Muscle of leg (tissue), 11 donors: ENCODE measurements around the gene CDC42BPA. TPM values are rescaled to one million over a fixed set of nuclear protein-coding genes. Genes with fewer than 3 reads are reported as not detected.
A peak's percentile ranks its signal among the peaks of the same experiment; 100 is the strongest.

ENCODE experiments used
- DNase-seq: peaks from one replicate; pipeline ENCODE4 v3.0.0; 2013
- H3K27ac ChIP-seq: one replicate; pipeline ENCODE4 v1.5.1; 2013; ENCODE audit warnings: mild to moderate bottlenecking, low read length, control low read depth
- H3K27me3 ChIP-seq: one replicate; pipeline ENCODE4 v1.6.1; 2013; ENCODE audit warnings: low read length; ENCODE audit not compliant: control insufficient read depth, insufficient read depth
- H3K36me3 ChIP-seq: one replicate; pipeline ENCODE4 v1.6.1; 2013; ENCODE audit warnings: low read length; ENCODE audit not compliant: control insufficient read depth, insufficient read depth
- H3K4me1 ChIP-seq: one replicate; pipeline ENCODE4 v1.6.1; 2013; ENCODE audit warnings: low read length; ENCODE audit not compliant: control insufficient read depth, insufficient read depth
- H3K4me3 ChIP-seq: one replicate; pipeline ENCODE4 v1.5.1; 2013; ENCODE audit warnings: low read length, control low read depth
- H3K9me3 ChIP-seq: replicated peaks from 2 replicates; pipeline ENCODE4 v1.6.1; 2013; ENCODE audit warnings: low read depth, low read length; ENCODE audit not compliant: control insufficient read depth
- WGBS: methylation state at CpG from one replicate; pipeline ENCODE4 v1.1.5; 2013; ENCODE audit warnings: missing lambda C conversion rate; ENCODE audit not compliant: insufficient coverage; 5-methylcytosine and 5-hydroxymethylcytosine counted together
- polyA plus RNA-seq, 8 donors: library from polyadenylated mRNA; unstranded; fragments of 120-200 nt; gene quantifications; one replicate each; pipeline versions ENCODE4 v1.2.1 to v1.2.3, GENCODE V29; 2013; ENCODE audit warnings: inconsistent platforms in 1 of 8, low replicate concordance in 1 of 8; ENCODE audit not compliant: insufficient read length in 8 of 8, insufficient read depth in 1 of 8
- total RNA-seq: library from RNA; stranded (reverse); fragments of 120-200 nt; gene quantifications from one replicate; pipeline ENCODE4 v1.2.4, GENCODE V29; 2013

The CDC42BPA gene
- total and polyA plus RNA-seq, 9 donors = 22.0 to 38.2 (median 29.3) TPM

GRCh38 chr1:226979517-226980121, 338.7 kb downstream of the CDC42BPA start:
- WGBS = 79% methylated on average over 5 of the region's 12 CpGs
- Histone ChIP-seq H3K36me3 (peaks cover 40% of the 10 kb centered on the region), H3K4me3 (no peak overlapping the region), H3K4me1 (peaks cover 51% of the 10 kb centered on the region), H3K9me3 (no peaks in the 10 kb centered on the region), H3K27me3 (no peaks in the 10 kb centered on the region), H3K27ac (peak overlapping the region; percentile 92)
- DNase-seq = peak; percentile 75

- H3K9me3 ChIP-seq = no peaks in the 10 kb centered on the region
- peak overlapping the region; percentile 83 for H3K27ac ChIP-seq
- peaks cover 38% of the 10 kb centered on the region for H3K36me3 ChIP-seq
- H3K4me1 ChIP-seq = peaks cover 51% of the 10 kb centered on the region
- no peaks in the 10 kb centered on the region for H3K27me3 ChIP-seq
- WGBS = 72% methylated on average over 15 of the region's 15 CpGs
- DNase-seq = no peak
- H3K4me3 ChIP-seq = no peak overlapping the region
Observed at GRCh38 chr1:226979115-226979516, 339.2 kb downstream of the CDC42BPA start.

DNA sequence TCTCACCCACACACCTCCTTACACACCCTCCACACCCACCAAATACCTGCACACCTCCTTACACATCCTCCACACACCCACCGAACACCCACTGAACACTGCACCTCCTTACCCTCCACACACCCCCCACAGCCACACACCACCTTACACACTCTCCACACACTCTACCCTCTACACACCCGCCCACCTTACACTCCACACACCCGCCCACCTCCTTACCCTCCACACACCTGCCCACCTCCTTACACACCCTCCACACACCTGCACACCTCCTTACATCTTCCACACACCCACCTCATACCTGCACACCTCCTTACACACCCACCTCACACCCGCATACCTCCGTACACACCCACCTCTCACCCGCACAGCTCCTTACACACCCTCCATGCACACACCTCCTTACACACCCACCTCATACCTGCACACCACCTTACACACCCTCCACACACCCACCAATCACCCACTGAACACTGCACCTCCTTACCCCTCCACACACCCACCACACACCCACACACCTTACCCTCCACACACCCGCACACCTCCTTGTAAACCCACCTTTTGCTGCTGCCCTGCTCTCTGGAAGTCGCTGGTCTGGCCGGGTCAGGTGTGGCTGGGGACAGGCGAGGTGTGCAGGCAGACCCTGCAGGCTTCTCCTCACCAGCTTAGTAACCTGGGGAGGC, 339.7 kb downstream of the CDC42BPA start:
- H3K4me3 ChIP-seq = no peak overlapping the region
- H3K9me3 ChIP-seq = no peaks in the 10 kb centered on the region
- H3K27ac ChIP-seq = peak overlapping the region; percentile 83
- peaks cover 52% of the 10 kb centered on the region for H3K4me1 ChIP-seq
- H3K36me3 ChIP-seq = peaks cover 37% of the 10 kb centered on the region
- no peaks in the 10 kb centered on the region for H3K27me3 ChIP-seq
- DNase-seq = no peak
- 100% methylated on average over 4 of the region's 10 CpGs for WGBS

- Histone ChIP-seq H3K9me3 (no peaks in the 10 kb centered on the region), H3K27me3 (no peaks in the 10 kb centered on the region), H3K4me3 (no peak overlapping the region), H3K36me3 (peaks cover 30% of the 10 kb centered on the region), H3K27ac (no peak overlapping the region), H3K4me1 (peaks cover 59% of the 10 kb centered on the region)
- DNase-seq = no peak
- 93% methylated on average over 18 of the region's 20 CpGs for WGBS
Observed at GRCh38 chr1:226977643-226978431, 340.5 kb downstream of the CDC42BPA start.

- peaks cover 23% of the 10 kb centered on the region for H3K36me3 ChIP-seq
- peaks cover 60% of the 10 kb centered on the region for H3K4me1 ChIP-seq
- no peaks in the 10 kb centered on the region for H3K27me3 ChIP-seq
- WGBS = 94% methylated on average over 15 of the region's 21 CpGs
- no peak overlapping the region for H3K4me3 ChIP-seq
- H3K9me3 ChIP-seq = no peaks in the 10 kb centered on the region
- DNase-seq = no peak
- no peak overlapping the region for H3K27ac ChIP-seq
Observed at GRCh38 chr1:226976978-226977642, 341.2 kb downstream of the CDC42BPA start.

- Histone ChIP-seq H3K36me3 (peaks cover 19% of the 10 kb centered on the region), H3K27ac (no peak overlapping the region), H3K27me3 (no peaks in the 10 kb centered on the region), H3K9me3 (peaks cover 5% of the 10 kb centered on the region), H3K4me1 (peaks cover 59% of the 10 kb centered on the region), H3K4me3 (no peak overlapping the region)
- 95% methylated on average over 22 of the region's 34 CpGs for WGBS
- no peak for DNase-seq
Observed at GRCh38 chr1:226976276-226976977, 341.9 kb downstream of the CDC42BPA start.

DNA sequence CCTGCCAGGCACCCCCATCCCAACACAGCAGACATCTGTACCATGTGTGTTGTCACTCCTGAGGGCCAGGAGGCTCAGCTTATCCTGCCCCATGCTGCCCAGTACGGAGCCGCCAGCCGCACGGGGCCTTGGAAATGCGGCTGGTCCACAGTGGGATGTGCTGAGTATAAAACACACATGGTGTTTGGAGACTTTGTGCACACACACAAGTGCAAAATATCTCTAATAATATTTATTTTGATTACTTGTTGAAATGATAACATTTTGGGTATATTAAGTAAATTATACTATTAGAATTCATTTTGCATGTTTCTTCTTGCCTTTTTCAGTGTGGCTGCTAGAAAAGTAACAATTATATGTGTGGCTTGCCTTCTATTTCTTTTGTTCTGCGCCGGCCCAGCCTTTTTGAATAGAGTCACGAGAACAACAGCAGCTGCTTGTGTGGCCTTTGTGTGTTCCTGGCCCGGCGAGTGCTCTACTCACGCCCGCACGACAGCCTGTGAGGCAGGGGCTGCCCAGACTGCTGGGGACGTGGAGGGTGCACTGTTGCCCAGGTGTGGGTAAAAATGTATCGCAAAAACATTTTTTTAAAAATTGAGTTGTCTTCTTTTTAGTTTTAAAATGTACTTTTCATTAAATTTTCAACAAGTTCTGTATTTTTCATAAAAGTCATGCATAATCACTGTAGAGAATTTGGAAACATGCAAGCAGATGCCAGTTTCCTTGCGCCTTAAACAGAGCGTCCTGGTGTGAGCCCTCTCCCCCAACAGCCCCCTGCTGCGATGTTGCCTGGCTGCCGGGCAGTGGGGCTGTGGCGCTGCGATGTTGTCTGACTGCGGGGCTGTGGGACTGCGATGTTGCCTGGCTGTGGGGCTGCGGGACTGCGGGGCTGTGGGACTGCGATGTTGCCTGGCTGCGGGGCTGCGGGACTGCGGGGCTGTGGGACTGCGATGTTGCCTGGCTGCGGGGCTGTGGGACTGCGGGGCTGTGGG, 342.7 kb downstream of the CDC42BPA start:
- Histone ChIP-seq H3K9me3 (peaks cover 8% of the 10 kb centered on the region), H3K27me3 (no peaks in the 10 kb centered on the region), H3K4me1 (peaks cover 51% of the 10 kb centered on the region), H3K36me3 (peaks cover 19% of the 10 kb centered on the region), H3K4me3 (no peak overlapping the region), H3K27ac (peak overlapping the region; percentile 76)
- no peak for DNase-seq
- 85% methylated on average over 13 of the region's 32 CpGs for WGBS

DNA sequence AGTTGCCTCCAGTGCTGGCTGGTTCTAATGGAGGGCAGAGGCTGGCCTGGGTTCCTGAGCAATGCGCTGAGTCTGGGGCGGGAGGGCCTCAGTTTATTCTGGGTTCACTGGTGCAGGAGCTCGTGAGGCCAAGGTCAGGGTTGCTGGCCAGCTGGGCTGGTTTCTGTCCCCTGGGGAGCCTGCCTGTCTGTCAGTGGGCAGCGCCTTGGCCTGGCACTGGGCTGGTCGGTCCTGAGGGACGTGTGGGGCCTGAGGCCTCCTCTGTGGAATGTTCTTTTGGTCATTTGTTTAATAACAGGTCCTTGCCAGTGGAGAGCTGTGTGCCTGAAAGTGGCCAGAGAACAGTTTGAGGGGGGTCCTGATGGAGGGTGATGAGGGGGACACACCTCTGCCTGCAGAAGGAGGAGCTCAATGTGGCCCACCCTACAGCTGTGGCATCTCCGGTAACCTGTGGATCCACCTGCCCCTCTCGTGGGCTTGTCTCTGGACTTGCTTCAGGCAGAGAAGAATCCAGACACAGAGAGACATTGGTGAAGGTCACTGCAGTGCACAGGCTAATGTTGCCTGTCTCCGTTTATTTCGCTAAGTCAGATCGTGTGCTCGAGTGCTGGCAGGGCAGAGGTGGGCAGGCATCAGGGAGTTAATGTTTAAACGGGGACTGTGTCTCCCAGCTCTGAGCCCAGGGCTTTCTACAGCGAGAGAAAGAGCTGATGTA, 343.6 kb downstream of the CDC42BPA start:
- DNase-seq = no peak
- WGBS = 67% methylated on average over 14 of the region's 14 CpGs
- Histone ChIP-seq H3K36me3 (peaks cover 21% of the 10 kb centered on the region), H3K9me3 (peaks cover 8% of the 10 kb centered on the region), H3K27me3 (no peaks in the 10 kb centered on the region), H3K4me3 (no peak overlapping the region), H3K27ac (peak overlapping the region; percentile 76), H3K4me1 (peaks cover 43% of the 10 kb centered on the region)
